GM12874 (cell line): ENCODE results near the gene SMIM21.

Experiments
- TF ChIP-seq, protein P1 (sequence below): IDR thresholded peaks from 2 replicates; pipeline ENCODE4 v1.5.1; 2011; ENCODE audit warnings: low read depth, mild to moderate bottlenecking, control low read depth, low read length, moderate library complexity; ENCODE audit not compliant: insufficient read depth

The SMIM21 gene

DNA sequence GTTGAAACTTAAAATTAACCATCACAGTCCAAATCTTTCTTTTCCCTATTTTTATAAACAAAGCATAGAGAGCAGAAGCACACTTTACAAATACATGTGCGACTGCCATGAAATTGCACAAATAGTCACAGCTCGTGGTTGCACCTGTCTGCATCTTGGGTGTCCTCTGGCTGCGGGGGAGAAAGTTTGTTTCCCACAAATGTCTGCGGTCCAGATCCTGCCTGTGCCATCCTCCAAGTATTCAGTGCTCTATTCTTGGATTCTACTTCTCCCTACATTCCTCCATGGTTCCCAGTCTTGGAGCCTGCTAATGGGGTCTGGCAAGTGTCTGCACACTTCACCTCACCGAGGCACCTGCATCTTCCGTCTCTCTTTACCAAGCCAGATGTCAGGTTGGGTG, 52.2 kb downstream of the SMIM21 start:
- TF ChIP-seq, protein P1, sequence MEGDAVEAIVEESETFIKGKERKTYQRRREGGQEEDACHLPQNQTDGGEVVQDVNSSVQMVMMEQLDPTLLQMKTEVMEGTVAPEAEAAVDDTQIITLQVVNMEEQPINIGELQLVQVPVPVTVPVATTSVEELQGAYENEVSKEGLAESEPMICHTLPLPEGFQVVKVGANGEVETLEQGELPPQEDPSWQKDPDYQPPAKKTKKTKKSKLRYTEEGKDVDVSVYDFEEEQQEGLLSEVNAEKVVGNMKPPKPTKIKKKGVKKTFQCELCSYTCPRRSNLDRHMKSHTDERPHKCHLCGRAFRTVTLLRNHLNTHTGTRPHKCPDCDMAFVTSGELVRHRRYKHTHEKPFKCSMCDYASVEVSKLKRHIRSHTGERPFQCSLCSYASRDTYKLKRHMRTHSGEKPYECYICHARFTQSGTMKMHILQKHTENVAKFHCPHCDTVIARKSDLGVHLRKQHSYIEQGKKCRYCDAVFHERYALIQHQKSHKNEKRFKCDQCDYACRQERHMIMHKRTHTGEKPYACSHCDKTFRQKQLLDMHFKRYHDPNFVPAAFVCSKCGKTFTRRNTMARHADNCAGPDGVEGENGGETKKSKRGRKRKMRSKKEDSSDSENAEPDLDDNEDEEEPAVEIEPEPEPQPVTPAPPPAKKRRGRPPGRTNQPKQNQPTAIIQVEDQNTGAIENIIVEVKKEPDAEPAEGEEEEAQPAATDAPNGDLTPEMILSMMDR = no peak

DNA sequence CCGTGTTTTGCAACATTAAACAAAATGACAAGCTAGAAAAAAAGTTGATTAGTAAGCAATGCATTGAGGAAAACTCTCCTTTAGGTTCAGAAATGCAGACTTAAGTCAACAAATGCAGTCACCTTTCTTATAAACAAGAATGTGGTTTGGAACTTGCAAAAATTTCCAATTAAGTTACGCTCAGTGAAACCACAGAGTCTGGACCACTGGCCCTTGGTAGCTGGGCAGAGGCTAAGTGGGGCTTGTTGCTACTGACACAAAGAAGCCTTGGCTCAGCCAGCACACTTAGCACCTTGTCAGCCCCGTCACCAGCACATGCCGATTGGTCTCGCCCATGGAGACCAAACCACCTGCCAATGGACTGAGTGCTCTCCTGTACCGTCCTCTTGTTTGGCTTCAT, 53.0 kb downstream of the SMIM21 start:
- TF ChIP-seq, protein P1 = no peak

DNA sequence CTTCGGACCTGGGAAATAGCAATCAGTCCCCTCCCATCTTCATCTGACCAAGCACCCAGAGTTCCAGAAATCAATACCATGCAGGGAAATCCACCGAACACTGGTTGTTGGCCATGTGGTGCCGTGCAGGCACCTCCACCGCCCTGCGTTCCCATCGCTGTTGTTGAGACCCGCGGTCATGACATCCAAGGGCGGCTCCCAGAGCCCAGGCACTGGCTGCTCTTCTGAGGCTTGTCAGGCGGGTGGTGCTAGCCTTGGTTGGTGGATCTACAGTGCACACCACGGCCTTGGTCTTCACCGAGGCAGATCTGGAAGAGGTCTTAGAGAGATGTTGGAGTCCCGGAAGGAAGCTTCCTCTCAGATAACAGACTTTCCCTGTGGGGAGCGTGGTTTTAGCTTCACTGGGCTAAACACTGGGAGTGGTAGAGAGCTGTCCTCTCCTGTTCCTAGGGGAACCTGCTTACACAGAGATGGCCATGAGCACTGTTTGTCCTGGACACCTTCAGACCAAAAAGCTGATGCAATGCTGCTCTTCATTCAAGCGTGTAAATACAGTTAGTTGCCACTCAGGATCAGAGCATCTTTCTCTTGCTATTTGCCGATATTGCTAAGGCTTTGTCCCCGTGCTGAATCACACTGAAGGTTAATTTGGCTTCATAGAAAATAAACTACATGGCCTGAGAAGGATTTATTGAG, 58.3 kb downstream of the SMIM21 start:
- TF ChIP-seq, protein P1 = no peak

DNA sequence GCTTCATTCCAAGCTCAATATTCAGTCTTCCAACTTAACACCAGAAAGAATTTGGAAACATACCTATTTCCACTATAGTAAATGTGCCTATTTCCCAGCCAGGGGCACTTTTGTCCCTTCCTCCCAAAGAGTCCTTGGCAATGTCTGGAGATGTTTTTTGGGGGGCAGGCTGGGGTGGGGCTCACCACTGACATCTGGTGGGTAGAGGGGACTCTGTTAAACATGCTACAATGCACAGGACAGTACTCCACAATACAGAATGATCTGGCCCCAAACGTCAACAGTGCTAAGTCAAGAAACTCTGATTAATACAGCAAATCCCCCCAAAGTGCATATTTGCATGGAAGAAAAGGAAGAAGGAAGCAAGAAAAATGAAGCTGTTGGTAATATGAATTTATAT, 61.7 kb downstream of the SMIM21 start:
- TF ChIP-seq, protein P1 = 0 out of 2 replicates have a peak, but pooled peaks have one; percentile 15

DNA sequence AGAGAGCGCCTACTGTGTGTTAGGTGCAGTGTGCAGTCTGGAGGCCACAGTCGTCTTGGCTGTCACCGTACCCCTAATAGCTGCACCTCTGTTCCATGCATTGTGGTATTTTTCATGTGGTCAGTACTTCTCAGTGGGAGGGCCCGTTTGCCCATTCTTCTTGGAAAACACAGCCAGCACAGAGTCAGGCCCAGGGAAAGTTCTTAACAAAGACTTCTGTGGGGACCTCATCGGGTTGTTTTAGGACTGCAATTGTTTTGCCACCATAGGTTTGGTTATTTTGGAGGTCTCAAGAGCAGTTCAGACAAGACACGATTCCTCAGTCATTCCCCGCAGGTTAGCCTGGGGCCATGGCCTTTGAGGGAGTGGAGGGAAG, 62.3 kb downstream of the SMIM21 start:
- TF ChIP-seq, protein P1 = no peak

DNA sequence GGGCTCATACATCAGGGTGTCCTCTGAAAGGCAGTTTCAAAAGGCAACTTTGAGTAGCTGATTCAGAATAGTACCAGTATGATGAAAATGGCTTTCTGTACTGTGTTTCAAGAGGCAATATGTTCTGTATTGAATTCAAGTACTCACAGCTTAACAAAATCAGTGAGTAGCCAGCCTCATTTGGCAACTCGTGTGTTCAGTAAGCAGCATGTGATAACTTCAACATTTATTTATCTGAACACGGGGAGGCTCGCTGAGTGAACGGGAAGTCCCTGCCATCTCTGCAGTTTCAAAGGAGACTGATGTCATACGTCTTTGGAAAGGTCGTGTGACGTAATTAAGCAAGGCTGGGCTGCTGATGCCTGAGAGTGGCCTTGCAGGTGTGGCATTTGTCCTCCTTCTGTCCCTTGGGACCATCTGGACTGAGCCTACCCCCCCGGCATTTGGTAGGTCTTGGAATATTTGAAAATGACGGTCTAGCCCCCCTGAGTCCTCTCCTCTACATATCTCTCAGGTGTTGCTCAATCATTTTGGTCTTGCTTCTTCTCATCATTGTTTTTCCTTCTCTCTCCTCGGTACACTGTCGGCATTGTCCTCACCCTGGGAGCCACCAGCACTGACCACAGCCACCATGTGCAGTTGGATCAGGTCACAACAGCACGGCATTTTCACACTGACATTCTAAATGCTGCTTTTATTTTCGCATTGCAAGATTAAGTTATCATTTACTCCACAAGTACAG, 62.8 kb downstream of the SMIM21 start:
- TF ChIP-seq, protein P1 = no peak

DNA sequence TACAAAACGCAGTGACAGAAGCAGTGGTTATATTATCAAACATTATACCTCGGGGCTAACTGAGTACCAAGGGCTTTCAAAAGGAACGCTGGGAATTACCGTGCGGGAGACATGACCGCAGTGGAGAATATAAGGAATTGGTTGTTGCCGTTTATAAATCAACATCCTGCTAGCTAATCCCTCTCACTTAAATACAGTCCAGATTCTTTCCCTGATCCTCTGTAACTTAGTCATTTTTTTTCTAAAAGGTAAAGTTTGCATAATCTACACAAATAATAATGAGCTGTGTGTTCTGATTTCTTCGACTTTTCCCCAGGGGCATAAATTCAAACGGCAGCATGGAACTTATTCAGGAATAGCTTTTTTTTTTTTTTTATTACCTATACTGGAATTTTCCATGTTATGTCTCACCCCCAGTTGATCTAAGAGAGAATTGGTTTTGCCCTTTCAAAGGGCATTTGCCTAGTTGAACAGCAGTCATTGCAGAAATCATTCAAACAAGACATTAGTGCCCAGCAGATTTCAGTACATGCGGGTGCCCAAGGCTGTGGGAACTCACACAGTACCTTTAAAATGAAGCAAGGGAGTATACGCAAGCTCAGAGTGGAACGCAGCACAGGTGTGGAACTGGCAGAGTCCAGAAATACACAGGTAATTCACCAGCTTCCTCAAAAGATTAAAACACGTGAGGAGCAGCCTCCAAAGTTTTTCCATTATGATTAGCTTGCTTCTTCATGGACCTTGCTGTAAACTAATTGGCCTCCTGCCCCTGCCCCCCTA, 63.9 kb downstream of the SMIM21 start:
- TF ChIP-seq, protein P1 = no peak
